ENCODE measurements around the gene GFI1. TPM values are rescaled to one million over a fixed set of nuclear protein-coding genes. Genes with fewer than 3 reads are reported as not detected.

Gene GFI1
- total RNA-seq, 1 donor from 2014 or later = 0.17 TPM

GRCh38 chr1:92504291-92505014 lies 17.7 kb upstream of the GFI1 start:
- Mint-ChIP-seq H3K36me3 (ENCODE audit: insufficient read depth) (no peaks in the 10 kb centered on the region), H3K4me1 (ENCODE audit: low read depth) (no peaks in the 10 kb centered on the region), H3K27ac (no peak overlapping the region), H3K9me3 (ENCODE audit: low read depth) (peaks cover 2% of the 10 kb centered on the region), H3K27me3 (no peaks in the 10 kb centered on the region), H3K4me3 (ENCODE audit: low read depth) (no peak overlapping the region)
- TF ChIP-seq CTCF (IDR thresholded peaks at IDR 0.05; ENCODE audit: unreplicated experiment) = no peak
- DNase-seq (ENCODE audit: low spot score, unreplicated experiment) = no peak

GRCh38 chr1:92503926-92504285 lies 17.2 kb upstream of the GFI1 start:
- no peak for DNase-seq (ENCODE audit: low spot score, unreplicated experiment)
- H3K27ac Mint-ChIP-seq = no peak overlapping the region
- peaks cover 2% of the 10 kb centered on the region for H3K9me3 Mint-ChIP-seq (ENCODE audit: low read depth)
- H3K36me3 Mint-ChIP-seq (ENCODE audit: insufficient read depth) = no peaks in the 10 kb centered on the region
- H3K4me1 Mint-ChIP-seq (ENCODE audit: low read depth) = no peaks in the 10 kb centered on the region
- H3K27me3 Mint-ChIP-seq = no peaks in the 10 kb centered on the region
- TF ChIP-seq CTCF (IDR thresholded peaks at IDR 0.05; ENCODE audit: unreplicated experiment) = no peak
- H3K4me3 Mint-ChIP-seq (ENCODE audit: low read depth) = no peak overlapping the region

GRCh38 chr1:92503043-92503925 lies 16.6 kb upstream of the GFI1 start:
- H3K4me1 Mint-ChIP-seq (ENCODE audit: low read depth) = no peaks in the 10 kb centered on the region
- no peak for TF ChIP-seq CTCF (IDR thresholded peaks at IDR 0.05; ENCODE audit: unreplicated experiment)
- H3K27me3 Mint-ChIP-seq = no peaks in the 10 kb centered on the region
- peaks cover 2% of the 10 kb centered on the region for H3K9me3 Mint-ChIP-seq (ENCODE audit: low read depth)
- no peak overlapping the region for H3K4me3 Mint-ChIP-seq (ENCODE audit: low read depth)
- no peaks in the 10 kb centered on the region for H3K36me3 Mint-ChIP-seq (ENCODE audit: insufficient read depth)
- H3K27ac Mint-ChIP-seq = no peak overlapping the region
- no peak for DNase-seq (ENCODE audit: low spot score, unreplicated experiment)

- no peak for TF ChIP-seq CTCF (IDR thresholded peaks at IDR 0.05; ENCODE audit: unreplicated experiment)
- DNase-seq (ENCODE audit: low spot score, unreplicated experiment) = no peak
- Mint-ChIP-seq H3K27ac (no peak overlapping the region), H3K4me3 (ENCODE audit: low read depth) (no peak overlapping the region), H3K4me1 (ENCODE audit: low read depth) (no peaks in the 10 kb centered on the region), H3K27me3 (no peaks in the 10 kb centered on the region), H3K9me3 (ENCODE audit: low read depth) (peaks cover 2% of the 10 kb centered on the region), H3K36me3 (ENCODE audit: insufficient read depth) (no peaks in the 10 kb centered on the region)
Observed at GRCh38 chr1:92502247-92502646, 15.5 kb upstream of the GFI1 start.

- Mint-ChIP-seq H3K36me3 (ENCODE audit: insufficient read depth) (no peaks in the 10 kb centered on the region), H3K9me3 (ENCODE audit: low read depth) (no peaks in the 10 kb centered on the region), H3K4me3 (ENCODE audit: low read depth) (no peak overlapping the region), H3K4me1 (ENCODE audit: low read depth) (no peaks in the 10 kb centered on the region), H3K27ac (no peak overlapping the region), H3K27me3 (no peaks in the 10 kb centered on the region)
- no peak for DNase-seq (ENCODE audit: low spot score, unreplicated experiment)
- no peak for TF ChIP-seq CTCF (IDR thresholded peaks at IDR 0.05; ENCODE audit: unreplicated experiment)
Observed at GRCh38 chr1:92500552-92500951, 13.8 kb upstream of the GFI1 start.
